Endodermal cell (in vitro differentiated cells): ENCODE measurements around the gene CSTPP1. TPM values are rescaled to one million over a fixed set of nuclear protein-coding genes. Genes with fewer than 3 reads are reported as not detected.
A peak's percentile ranks its signal among the peaks of the same experiment; 100 is the strongest.

Experiments used
- DNase-seq: peaks from one replicate; pipeline ENCODE4 v3.0.0-alpha.2; 2017
- H3K27ac ChIP-seq: 2 replicates; pipeline ENCODE4 v1.5.1; 2013; ENCODE audit warnings: mild to moderate bottlenecking, low read depth, low read length, moderate library complexity
- H3K27me3 ChIP-seq: 2 replicates; pipeline ENCODE4 v1.6.1; 2013; ENCODE audit warnings: mild to moderate bottlenecking, low read length, moderate library complexity; ENCODE audit not compliant: insufficient read depth, control insufficient read depth, poor library complexity, severe bottlenecking
- H3K36me3 ChIP-seq: 2 replicates; pipeline ENCODE4 v1.7.0; 2013; ENCODE audit warnings: mild to moderate bottlenecking, low read length, moderate library complexity; ENCODE audit not compliant: control insufficient read depth, insufficient read depth
- H3K4me1 ChIP-seq: one replicate; pipeline ENCODE4 v1.7.0; 2013; ENCODE audit warnings: low read length; ENCODE audit not compliant: control insufficient read depth, insufficient read depth
- H3K4me3 ChIP-seq: 2 replicates; pipeline ENCODE4 v1.5.1; 2013; ENCODE audit warnings: mild to moderate bottlenecking, low read length, moderate library complexity
- H3K9ac ChIP-seq: 2 replicates; pipeline ENCODE4 v1.6.1; 2013; ENCODE audit warnings: mild to moderate bottlenecking, low read length, moderate library complexity; ENCODE audit not compliant: poor library complexity, severe bottlenecking; ENCODE audit errors: extremely low read depth
- H3K9me3 ChIP-seq: 2 replicates; pipeline ENCODE4 v1.6.1; 2013; ENCODE audit warnings: mild to moderate bottlenecking, low read length, moderate library complexity; ENCODE audit not compliant: control insufficient read depth
- H3K27ac Mint-ChIP-seq: 2 replicates; pipeline ENCODE4 v1.8.0; 2020; ENCODE audit warnings: mixed read lengths
- H3K27me3 Mint-ChIP-seq: 2 replicates; pipeline ENCODE4 v1.8.0; 2021; ENCODE audit warnings: mild to moderate bottlenecking, mixed read lengths; ENCODE audit not compliant: insufficient read depth
- H3K36me3 Mint-ChIP-seq: 2 replicates; pipeline ENCODE4 v1.8.0; 2020; ENCODE audit warnings: low read depth, mixed read lengths
- H3K4me1 Mint-ChIP-seq: 2 replicates; pipeline ENCODE4 v1.8.0; 2020; ENCODE audit warnings: mixed read lengths
- H3K4me3 Mint-ChIP-seq: 2 replicates; pipeline ENCODE4 v1.8.0; 2020; ENCODE audit warnings: mild to moderate bottlenecking, moderate library complexity, mixed read lengths
- H3K9me3 Mint-ChIP-seq: 2 replicates; pipeline ENCODE4 v1.8.0; 2020; ENCODE audit warnings: mild to moderate bottlenecking, mixed read lengths
- WGBS, 2 experiments: methylation state at CpG; one replicate each; pipeline versions ENCODE4 v1.1.5 to v1.1.7; 2013; ENCODE audit warnings: missing lambda C conversion rate in 2 of 2, mixed read lengths in 1 of 2; ENCODE audit not compliant: insufficient coverage in 1 of 2, insufficient read length in 1 of 2; 5-methylcytosine and 5-hydroxymethylcytosine counted together
- total RNA-seq, 2 donors: library from RNA; stranded (reverse); fragmentation: NEBNext Ultra II Directional in 1 of 2; extraction: Animal tissue kit (Norgen Biotek cat#: 25700) in 1 of 2; gene quantifications; 2 replicates in 1 of 2; 3 replicates in 1 of 2; pipeline ENCODE4 v1.2.1, GENCODE V29; 2021
- TF ChIP-seq, protein P1 (sequence below): fragments of 200-600 bp; sonication (generic); conservative IDR thresholded peaks from 2 replicates; pipeline ENCODE4 v1.5.0; 2021; ENCODE audit warnings: antibody characterized with exemption, mild to moderate bottlenecking

CSTPP1 gene
- total RNA-seq, 2 donors from 2014 or later: 46.7 to 57.6 TPM

DNA sequence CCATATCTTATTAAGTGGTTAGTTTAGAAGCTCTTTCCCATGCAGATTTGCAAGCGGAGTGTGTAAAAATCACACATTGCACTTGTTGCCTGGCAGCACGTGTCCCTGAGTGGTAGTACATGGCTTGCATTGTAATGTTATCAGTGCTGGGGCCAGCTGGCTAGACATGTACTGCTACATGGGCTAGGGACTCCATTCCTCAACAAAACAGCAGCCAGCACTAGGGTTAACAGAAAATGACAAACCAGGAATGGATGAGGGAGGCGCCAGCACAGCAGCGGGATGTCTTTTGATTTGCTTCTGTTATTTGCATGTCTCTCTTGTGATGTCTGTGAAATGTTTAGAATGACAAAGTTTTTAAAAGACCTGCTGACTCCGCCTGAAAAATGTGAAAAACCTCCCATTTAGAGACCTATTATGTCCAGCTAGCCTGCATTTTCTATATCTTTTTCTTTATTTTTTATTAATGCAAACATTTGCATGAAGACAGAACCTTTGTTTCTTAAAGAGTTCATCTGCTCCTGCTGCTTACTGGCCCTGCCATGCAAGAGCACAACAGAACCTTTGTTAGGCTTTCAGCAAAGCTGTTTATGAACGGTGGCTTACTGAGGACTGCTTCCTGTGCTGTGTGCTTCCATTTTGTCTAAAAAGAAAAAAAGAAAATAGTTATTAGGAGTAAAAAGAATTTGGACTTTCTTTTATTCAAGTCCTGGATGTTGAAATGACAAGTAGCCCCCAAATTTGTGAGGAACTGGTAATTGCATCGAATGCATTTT lies 40.7 kb downstream of the CSTPP1 start:
- Mint-ChIP-seq H3K27me3 (peaks cover 2% of the 10 kb centered on the region), H3K4me3 (no peak overlapping the region), H3K27ac (peak overlapping the region; percentile 44), H3K9me3 (no peaks in the 10 kb centered on the region), H3K36me3 (no peaks in the 10 kb centered on the region), H3K4me1 (peaks cover 29% of the 10 kb centered on the region)
- no peaks in the 10 kb centered on the region for H3K27me3 ChIP-seq
- H3K4me1 ChIP-seq: peaks cover 7% of the 10 kb centered on the region
- WGBS, 2 experiments: 33 to 36% methylated on average over 5 to 7 of the region's 7 CpGs
- no peak overlapping the region for H3K4me3 ChIP-seq
- H3K36me3 ChIP-seq: peaks cover 4% of the 10 kb centered on the region
- DNase-seq: peak; percentile 80
- no peaks in the 10 kb centered on the region for H3K9me3 ChIP-seq
- TF ChIP-seq, protein P1, sequence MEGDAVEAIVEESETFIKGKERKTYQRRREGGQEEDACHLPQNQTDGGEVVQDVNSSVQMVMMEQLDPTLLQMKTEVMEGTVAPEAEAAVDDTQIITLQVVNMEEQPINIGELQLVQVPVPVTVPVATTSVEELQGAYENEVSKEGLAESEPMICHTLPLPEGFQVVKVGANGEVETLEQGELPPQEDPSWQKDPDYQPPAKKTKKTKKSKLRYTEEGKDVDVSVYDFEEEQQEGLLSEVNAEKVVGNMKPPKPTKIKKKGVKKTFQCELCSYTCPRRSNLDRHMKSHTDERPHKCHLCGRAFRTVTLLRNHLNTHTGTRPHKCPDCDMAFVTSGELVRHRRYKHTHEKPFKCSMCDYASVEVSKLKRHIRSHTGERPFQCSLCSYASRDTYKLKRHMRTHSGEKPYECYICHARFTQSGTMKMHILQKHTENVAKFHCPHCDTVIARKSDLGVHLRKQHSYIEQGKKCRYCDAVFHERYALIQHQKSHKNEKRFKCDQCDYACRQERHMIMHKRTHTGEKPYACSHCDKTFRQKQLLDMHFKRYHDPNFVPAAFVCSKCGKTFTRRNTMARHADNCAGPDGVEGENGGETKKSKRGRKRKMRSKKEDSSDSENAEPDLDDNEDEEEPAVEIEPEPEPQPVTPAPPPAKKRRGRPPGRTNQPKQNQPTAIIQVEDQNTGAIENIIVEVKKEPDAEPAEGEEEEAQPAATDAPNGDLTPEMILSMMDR: no peak
- peak overlapping the region; percentile 99 for H3K27ac ChIP-seq
- H3K9ac ChIP-seq: peak overlapping the region; percentile 2

DNA sequence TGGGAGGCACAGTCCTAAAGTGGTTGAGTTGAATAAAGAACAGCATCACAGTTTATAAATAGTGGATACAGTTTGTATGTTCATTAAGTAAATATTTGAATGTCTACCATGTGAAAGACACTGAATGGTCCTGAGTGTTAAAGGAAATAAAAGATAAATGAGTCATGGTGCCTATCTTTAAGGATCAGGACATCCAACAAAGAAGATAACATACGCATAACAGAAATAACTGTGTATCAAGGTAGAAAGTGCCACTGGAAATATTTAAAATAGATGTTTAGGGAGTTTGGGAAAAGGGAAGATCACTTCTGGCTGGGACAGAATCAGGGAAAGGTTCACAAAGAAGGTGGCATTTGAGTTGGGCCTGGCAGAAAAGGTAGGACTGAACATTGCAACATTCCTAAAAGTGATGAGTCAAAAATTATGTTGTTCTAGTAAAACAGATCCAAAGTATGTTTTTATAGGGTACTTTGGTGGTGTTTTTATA lies 41.5 kb downstream of the CSTPP1 start:
- no peaks in the 10 kb centered on the region for H3K9me3 Mint-ChIP-seq
- TF ChIP-seq, protein P1: no peak
- no peak overlapping the region for H3K4me3 ChIP-seq
- H3K27ac ChIP-seq: peak overlapping the region; percentile 99
- no peaks in the 10 kb centered on the region for H3K27me3 ChIP-seq
- peaks cover 25% of the 10 kb centered on the region for H3K4me1 Mint-ChIP-seq
- H3K27me3 Mint-ChIP-seq: peaks cover 2% of the 10 kb centered on the region
- H3K9me3 ChIP-seq: no peaks in the 10 kb centered on the region
- H3K36me3 ChIP-seq: peaks cover 4% of the 10 kb centered on the region
- 100% methylated on average over 1 of the region's 1 CpG for WGBS, 2 experiments
- H3K36me3 Mint-ChIP-seq: no peaks in the 10 kb centered on the region
- DNase-seq: no peak
- peaks cover 7% of the 10 kb centered on the region for H3K4me1 ChIP-seq
- peak overlapping the region; percentile 28 for H3K27ac Mint-ChIP-seq
- no peak overlapping the region for H3K4me3 Mint-ChIP-seq
- no peak overlapping the region for H3K9ac ChIP-seq

DNA sequence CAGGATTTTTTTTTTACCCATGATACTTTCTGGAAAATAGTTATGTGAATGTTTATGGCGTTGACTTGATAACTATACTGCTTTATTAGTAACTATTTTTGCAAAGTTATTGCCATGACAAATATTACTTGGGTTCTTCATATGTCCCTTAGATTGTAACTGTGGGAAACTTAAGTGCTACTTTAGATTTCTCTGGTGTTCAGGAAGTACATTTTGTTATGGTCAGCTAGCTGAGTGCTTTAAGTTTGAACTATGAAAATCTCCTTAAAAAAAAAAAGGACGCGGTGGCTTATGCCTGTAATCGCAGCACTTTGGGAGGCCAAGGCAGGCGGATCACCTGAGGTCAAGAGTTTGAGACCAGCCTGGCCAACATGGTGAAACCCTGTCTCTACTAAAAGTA lies 42.8 kb downstream of the CSTPP1 start:
- Histone ChIP-seq H3K9me3 (no peaks in the 10 kb centered on the region), H3K4me3 (no peak overlapping the region), H3K36me3 (no peaks in the 10 kb centered on the region), H3K27me3 (no peaks in the 10 kb centered on the region), H3K9ac (no peak overlapping the region), H3K27ac (no peak overlapping the region), H3K4me1 (peaks cover 7% of the 10 kb centered on the region)
- no peak overlapping the region for H3K27ac Mint-ChIP-seq
- H3K27me3 Mint-ChIP-seq: peaks cover 2% of the 10 kb centered on the region
- no peak overlapping the region for H3K4me3 Mint-ChIP-seq
- TF ChIP-seq, protein P1: no peak
- no peaks in the 10 kb centered on the region for H3K9me3 Mint-ChIP-seq
- H3K36me3 Mint-ChIP-seq: no peaks in the 10 kb centered on the region
- 95 to 96% methylated on average over 4 of the region's 5 CpGs for WGBS, 2 experiments
- DNase-seq: no peak
- peaks cover 30% of the 10 kb centered on the region for H3K4me1 Mint-ChIP-seq
